ENCODE results near the gene LIN7A.
A peak's percentile ranks its signal among the peaks of the same experiment; 100 is the strongest.

The LIN7A gene

GRCh38 chr12:80838024-80838658, 99.6 kb downstream of the LIN7A start:
- peak overlapping the region; percentile 14 for H2AFZ ChIP-seq (ENCODE audit: low read length, unreplicated experiment)
- H3K27me3 ChIP-seq (ENCODE audit: insufficient read depth, low read length) = no peaks in the 10 kb centered on the region
- peaks cover 4% of the 10 kb centered on the region for H3K4me1 ChIP-seq (ENCODE audit: control insufficient read depth, insufficient read depth, low read length, unreplicated experiment)
- H3K36me3 ChIP-seq (ENCODE audit: insufficient read depth, low read length) = no peaks in the 10 kb centered on the region
- H3K79me2 ChIP-seq (ENCODE audit: control insufficient read depth, insufficient read depth, low read length, unreplicated experiment) = no peaks in the 10 kb centered on the region
- H3K4me3 ChIP-seq (ENCODE audit: low read depth, low read length) = no peak overlapping the region
- no peak overlapping the region for H3K27ac ChIP-seq (ENCODE audit: low read depth, low read length)

GRCh38 chr12:80837342-80837978, 100.3 kb downstream of the LIN7A start:
- Histone ChIP-seq H2AFZ (ENCODE audit: low read length, unreplicated experiment) (peak overlapping the region; percentile 14), H3K79me2 (ENCODE audit: control insufficient read depth, insufficient read depth, low read length, unreplicated experiment) (no peaks in the 10 kb centered on the region), H3K4me1 (ENCODE audit: control insufficient read depth, insufficient read depth, low read length, unreplicated experiment) (peaks cover 4% of the 10 kb centered on the region), H3K4me3 (ENCODE audit: low read depth, low read length) (no peak overlapping the region), H3K27me3 (ENCODE audit: insufficient read depth, low read length) (no peaks in the 10 kb centered on the region), H3K27ac (ENCODE audit: low read depth, low read length) (no peak overlapping the region), H3K36me3 (ENCODE audit: insufficient read depth, low read length) (no peaks in the 10 kb centered on the region)

- Histone ChIP-seq H3K27ac (ENCODE audit: low read depth, low read length) (no peak overlapping the region), H3K27me3 (ENCODE audit: insufficient read depth, low read length) (no peaks in the 10 kb centered on the region), H3K36me3 (ENCODE audit: insufficient read depth, low read length) (no peaks in the 10 kb centered on the region), H3K4me3 (ENCODE audit: low read depth, low read length) (no peak overlapping the region), H3K4me1 (ENCODE audit: control insufficient read depth, insufficient read depth, low read length, unreplicated experiment) (peaks cover 4% of the 10 kb centered on the region), H2AFZ (ENCODE audit: low read length, unreplicated experiment) (no peak overlapping the region), H3K79me2 (ENCODE audit: control insufficient read depth, insufficient read depth, low read length, unreplicated experiment) (no peaks in the 10 kb centered on the region)
Measured at GRCh38 chr12:80834724-80835123, 103.0 kb downstream of the LIN7A start.

- Histone ChIP-seq H3K79me2 (ENCODE audit: control insufficient read depth, insufficient read depth, low read length, unreplicated experiment) (no peaks in the 10 kb centered on the region), H2AFZ (ENCODE audit: low read length, unreplicated experiment) (no peak overlapping the region), H3K27ac (ENCODE audit: low read depth, low read length) (no peak overlapping the region), H3K27me3 (ENCODE audit: insufficient read depth, low read length) (no peaks in the 10 kb centered on the region), H3K4me1 (ENCODE audit: control insufficient read depth, insufficient read depth, low read length, unreplicated experiment) (no peaks in the 10 kb centered on the region), H3K4me3 (ENCODE audit: low read depth, low read length) (no peak overlapping the region), H3K36me3 (ENCODE audit: insufficient read depth, low read length) (no peaks in the 10 kb centered on the region)
Measured at GRCh38 chr12:80830533-80831088, 107.1 kb downstream of the LIN7A start.

GRCh38 chr12:80829767-80830166, 108.0 kb downstream of the LIN7A start:
- no peaks in the 10 kb centered on the region for H3K79me2 ChIP-seq (ENCODE audit: control insufficient read depth, insufficient read depth, low read length, unreplicated experiment)
- H3K36me3 ChIP-seq (ENCODE audit: insufficient read depth, low read length) = no peaks in the 10 kb centered on the region
- no peaks in the 10 kb centered on the region for H3K27me3 ChIP-seq (ENCODE audit: insufficient read depth, low read length)
- H3K4me1 ChIP-seq (ENCODE audit: control insufficient read depth, insufficient read depth, low read length, unreplicated experiment) = no peaks in the 10 kb centered on the region
- no peak overlapping the region for H3K4me3 ChIP-seq (ENCODE audit: low read depth, low read length)
- H2AFZ ChIP-seq (ENCODE audit: low read length, unreplicated experiment) = peak overlapping the region; percentile 13
- H3K27ac ChIP-seq (ENCODE audit: low read depth, low read length) = no peak overlapping the region

GRCh38 chr12:80825506-80825905, 112.2 kb downstream of the LIN7A start:
- no peak overlapping the region for H2AFZ ChIP-seq (ENCODE audit: low read length, unreplicated experiment)
- no peaks in the 10 kb centered on the region for H3K36me3 ChIP-seq (ENCODE audit: insufficient read depth, low read length)
- no peaks in the 10 kb centered on the region for H3K79me2 ChIP-seq (ENCODE audit: control insufficient read depth, insufficient read depth, low read length, unreplicated experiment)
- no peak overlapping the region for H3K4me3 ChIP-seq (ENCODE audit: low read depth, low read length)
- no peak overlapping the region for H3K27ac ChIP-seq (ENCODE audit: low read depth, low read length)
- no peaks in the 10 kb centered on the region for H3K4me1 ChIP-seq (ENCODE audit: control insufficient read depth, insufficient read depth, low read length, unreplicated experiment)
- H3K27me3 ChIP-seq (ENCODE audit: insufficient read depth, low read length) = no peaks in the 10 kb centered on the region

- no peaks in the 10 kb centered on the region for H3K36me3 ChIP-seq (ENCODE audit: insufficient read depth, low read length)
- no peak overlapping the region for H3K27ac ChIP-seq (ENCODE audit: low read depth, low read length)
- H3K79me2 ChIP-seq (ENCODE audit: control insufficient read depth, insufficient read depth, low read length, unreplicated experiment) = no peaks in the 10 kb centered on the region
- H2AFZ ChIP-seq (ENCODE audit: low read length, unreplicated experiment) = no peak overlapping the region
- H3K4me1 ChIP-seq (ENCODE audit: control insufficient read depth, insufficient read depth, low read length, unreplicated experiment) = no peaks in the 10 kb centered on the region
- no peaks in the 10 kb centered on the region for H3K27me3 ChIP-seq (ENCODE audit: insufficient read depth, low read length)
- H3K4me3 ChIP-seq (ENCODE audit: low read depth, low read length) = no peak overlapping the region
Measured at GRCh38 chr12:80823393-80823792, 114.3 kb downstream of the LIN7A start.

- Histone ChIP-seq H3K79me2 (ENCODE audit: control insufficient read depth, insufficient read depth, low read length, unreplicated experiment) (no peaks in the 10 kb centered on the region), H3K4me3 (ENCODE audit: low read depth, low read length) (no peak overlapping the region), H3K36me3 (ENCODE audit: insufficient read depth, low read length) (no peaks in the 10 kb centered on the region), H3K27ac (ENCODE audit: low read depth, low read length) (no peak overlapping the region), H3K4me1 (ENCODE audit: control insufficient read depth, insufficient read depth, low read length, unreplicated experiment) (no peaks in the 10 kb centered on the region), H3K27me3 (ENCODE audit: insufficient read depth, low read length) (no peaks in the 10 kb centered on the region), H2AFZ (ENCODE audit: low read length, unreplicated experiment) (no peak overlapping the region)
Measured at GRCh38 chr12:80821513-80822000, 116.2 kb downstream of the LIN7A start.

GRCh38 chr12:80818878-80819277, 118.9 kb downstream of the LIN7A start:
- Histone ChIP-seq H3K36me3 (ENCODE audit: insufficient read depth, low read length) (no peaks in the 10 kb centered on the region), H3K27ac (ENCODE audit: low read depth, low read length) (no peak overlapping the region), H3K4me3 (ENCODE audit: low read depth, low read length) (no peak overlapping the region), H3K79me2 (ENCODE audit: control insufficient read depth, insufficient read depth, low read length, unreplicated experiment) (no peaks in the 10 kb centered on the region), H3K4me1 (ENCODE audit: control insufficient read depth, insufficient read depth, low read length, unreplicated experiment) (no peaks in the 10 kb centered on the region), H3K27me3 (ENCODE audit: insufficient read depth, low read length) (no peaks in the 10 kb centered on the region), H2AFZ (ENCODE audit: low read length, unreplicated experiment) (no peak overlapping the region)

- H3K4me3 ChIP-seq (ENCODE audit: low read depth, low read length) = no peak overlapping the region
- no peak overlapping the region for H2AFZ ChIP-seq (ENCODE audit: low read length, unreplicated experiment)
- H3K36me3 ChIP-seq (ENCODE audit: insufficient read depth, low read length) = no peaks in the 10 kb centered on the region
- H3K27me3 ChIP-seq (ENCODE audit: insufficient read depth, low read length) = no peaks in the 10 kb centered on the region
- no peaks in the 10 kb centered on the region for H3K79me2 ChIP-seq (ENCODE audit: control insufficient read depth, insufficient read depth, low read length, unreplicated experiment)
- no peak overlapping the region for H3K27ac ChIP-seq (ENCODE audit: low read depth, low read length)
- H3K4me1 ChIP-seq (ENCODE audit: control insufficient read depth, insufficient read depth, low read length, unreplicated experiment) = no peaks in the 10 kb centered on the region
Measured at GRCh38 chr12:80815351-80815750, 122.4 kb downstream of the LIN7A start.

- no peaks in the 10 kb centered on the region for H3K36me3 ChIP-seq (ENCODE audit: insufficient read depth, low read length)
- no peaks in the 10 kb centered on the region for H3K4me1 ChIP-seq (ENCODE audit: control insufficient read depth, insufficient read depth, low read length, unreplicated experiment)
- H3K27me3 ChIP-seq (ENCODE audit: insufficient read depth, low read length) = no peaks in the 10 kb centered on the region
- H3K79me2 ChIP-seq (ENCODE audit: control insufficient read depth, insufficient read depth, low read length, unreplicated experiment) = no peaks in the 10 kb centered on the region
- H2AFZ ChIP-seq (ENCODE audit: low read length, unreplicated experiment) = no peak overlapping the region
- H3K4me3 ChIP-seq (ENCODE audit: low read depth, low read length) = no peak overlapping the region
- no peak overlapping the region for H3K27ac ChIP-seq (ENCODE audit: low read depth, low read length)
Measured at GRCh38 chr12:80814453-80814852, 123.3 kb downstream of the LIN7A start.
